Measurements from ENCODE around the gene SLC39A6. TPM values are rescaled to one million over a fixed set of nuclear protein-coding genes. Genes with fewer than 3 reads are reported as not detected.
"Not testable (repeated sequence)": the region's sequence is repeated elsewhere in the genome, so short reads cannot be mapped to it uniquely, and the experiment has no call there.

SLC39A6 gene
- total RNA-seq, 1 donor from 2014 or later, result 12.8 TPM

- no peak for ATAC-seq
Measured at GRCh38 chr18:36075862-36076587, 53.1 kb downstream of the SLC39A6 start.

GRCh38 chr18:36074435-36074834 is 54.7 kb downstream of the SLC39A6 start:
- no peak for DNase-seq (ENCODE audit: missing footprints)
- ATAC-seq, result no peak
- intact Hi-C loops (cut with DNase I), result no loop called here

More at GRCh38 chr18:36075862-36076587, 53.1 kb downstream of the SLC39A6 start:
- intact Hi-C loops (cut with DNase I), result no loop called here
- DNase-seq (ENCODE audit: missing footprints), result no peak

- intact Hi-C loops (cut with DNase I), result no loop called here
- no peak for ATAC-seq
- no peak for DNase-seq (ENCODE audit: missing footprints)
Measured at GRCh38 chr18:36073676-36074075, 55.5 kb downstream of the SLC39A6 start.

GRCh38 chr18:36072406-36072805 is 56.7 kb downstream of the SLC39A6 start:
- DNase-seq (ENCODE audit: missing footprints); ATAC-seq; intact Hi-C loops (cut with DNase I): not testable (repeated sequence)

- DNase-seq (ENCODE audit: missing footprints) (peak; percentile 99), ATAC-seq (peak; percentile 96)
- intact Hi-C loops (cut with DNase I), result loop anchor here (2.0 to 5.0 kb wide), 2 partner anchors 60 to 95 kb away; partner anchors contain the start of genes ELP2, RMP24 and SLC39A6
Measured at GRCh38 chr18:36067055-36067957, 61.8 kb downstream of the SLC39A6 start, which contains the start of gene RPRD1A. Gene RPRD1A (minus strand): TSS chr18:36067559. CDS start chr18:36067404, 155 bp downstream.

- DNase-seq (ENCODE audit: missing footprints) (no peak), ATAC-seq (no peak)
- intact Hi-C loops (cut with DNase I), result loop anchor here (2.0 to 5.0 kb wide), 2 partner anchors 61 to 94 kb away; partner anchors contain the start of genes ELP2, RMP24 and SLC39A6
Measured at GRCh38 chr18:36066686-36067054, 62.5 kb downstream of the SLC39A6 start.

- intact Hi-C loops (cut with DNase I), result loop anchor here (2.0 to 5.0 kb wide), 2 partner anchors 61 to 93 kb away; partner anchors contain the start of genes ELP2, RMP24 and SLC39A6
- ATAC-seq, result no peak
Measured at GRCh38 chr18:36066001-36066400, 63.1 kb downstream of the SLC39A6 start.

GRCh38 chr18:36064809-36065079 is 64.4 kb downstream of the SLC39A6 start:
- intact Hi-C loops (cut with DNase I), result loop anchor here (5.0 kb wide), 1 partner anchor 63 kb away; the partner anchor contains the start of genes ELP2 and SLC39A6
- not testable (repeated sequence) for ATAC-seq; DNase-seq (ENCODE audit: missing footprints)

More at GRCh38 chr18:36066001-36066400, 63.1 kb downstream of the SLC39A6 start:
- no peak for DNase-seq (ENCODE audit: missing footprints)

GRCh38 chr18:36064027-36064808 is 64.9 kb downstream of the SLC39A6 start:
- intact Hi-C loops (cut with DNase I), result no loop called here
- ATAC-seq, result no peak
- no peak for DNase-seq (ENCODE audit: missing footprints)

GRCh38 chr18:36058674-36059073 is 70.5 kb downstream of the SLC39A6 start:
- DNase-seq (ENCODE audit: missing footprints) (no peak), ATAC-seq (no peak)
- intact Hi-C loops (cut with DNase I), result no loop called here

Other genes starting within 250 kb of the SLC39A6 start
- 45.5 TPM for gene RPRD1A, start 61.8 kb downstream of the SLC39A6 start, total RNA-seq
- 48.1 TPM for gene ELP2, start 559 bp upstream of the SLC39A6 start, total RNA-seq
- 0.38 TPM for gene MOCOS, start 58.2 kb upstream of the SLC39A6 start, total RNA-seq
- gene FHOD3, start 168.4 kb upstream of the SLC39A6 start, total RNA-seq, result 350 TPM